Fibroblast of skin of back (primary cell): ENCODE results near the gene PKP3. TPM values are rescaled to one million over a fixed set of nuclear protein-coding genes. Genes with fewer than 3 reads are reported as not detected.
"Not testable (repeated sequence)": the region's sequence is repeated elsewhere in the genome, so short reads cannot be mapped to it uniquely, and the experiment has no call there.

Source experiments
- DNase-seq: peaks from one replicate; pipeline ENCODE4 v3.0.0-alpha.2; 2013
- polyA plus RNA-seq, 2 experiments: library from polyadenylated mRNA; unstranded; fragments of 120-200 nt; gene quantifications; one replicate each; pipeline ENCODE4 v1.2.1, GENCODE V29; 2013; ENCODE audit not compliant: insufficient read length in 2 of 2

Gene PKP3
- polyA plus RNA-seq (2013, experiment 1 of 2; ENCODE audit: insufficient read length): 1.9 TPM
- polyA plus RNA-seq (2013, experiment 2 of 2; ENCODE audit: insufficient read length): 1.3 TPM

- peak; percentile 73 for DNase-seq
Observed at GRCh38 chr11:394034-394857, at the start of gene PKP3. TSS of gene PKP3 (plus strand) at chr11:394209. CDS start at chr11:394293, 84 bp downstream.

GRCh38 chr11:344836-345578, 49.0 kb upstream of the PKP3 start:
- no peak for DNase-seq

GRCh38 chr11:346529-346928, 47.5 kb upstream of the PKP3 start:
- DNase-seq: no peak

GRCh38 chr11:349270-349954, 44.6 kb upstream of the PKP3 start:
- DNase-seq: not testable (repeated sequence)

DNA sequence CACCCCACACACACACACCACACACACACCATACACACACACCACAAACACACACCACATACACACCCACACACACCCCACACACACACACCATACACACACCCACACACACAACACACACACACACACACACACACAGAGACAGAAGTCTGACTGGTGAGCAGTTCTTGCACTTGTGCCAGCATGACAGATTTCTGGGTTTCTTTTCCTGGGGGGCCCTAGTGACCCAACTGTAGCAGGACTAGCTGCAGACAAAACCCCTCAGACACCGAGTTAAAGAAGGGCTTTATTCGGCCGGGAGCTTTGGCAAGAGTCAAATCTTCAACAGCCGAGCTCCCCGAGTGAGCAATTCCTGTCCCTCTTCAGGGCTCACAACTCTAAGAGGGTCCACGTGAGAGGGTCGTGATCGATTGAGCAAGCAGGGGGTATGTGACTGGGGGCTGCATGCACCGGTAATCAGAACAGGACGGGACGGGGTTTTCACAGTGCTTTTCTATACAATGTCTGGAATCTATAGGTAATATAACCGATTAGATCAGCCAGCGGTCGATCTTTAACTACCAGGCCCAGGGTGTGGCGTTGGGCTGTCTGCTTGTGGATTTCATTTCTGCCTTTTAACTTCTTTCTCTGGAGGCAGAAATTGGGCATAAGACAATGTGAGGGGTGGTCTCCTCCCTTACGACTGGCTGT, 43.8 kb upstream of the PKP3 start:
- DNase-seq: not testable (repeated sequence)

GRCh38 chr11:350723-351255, 43.2 kb upstream of the PKP3 start:
- DNase-seq: no peak

DNA sequence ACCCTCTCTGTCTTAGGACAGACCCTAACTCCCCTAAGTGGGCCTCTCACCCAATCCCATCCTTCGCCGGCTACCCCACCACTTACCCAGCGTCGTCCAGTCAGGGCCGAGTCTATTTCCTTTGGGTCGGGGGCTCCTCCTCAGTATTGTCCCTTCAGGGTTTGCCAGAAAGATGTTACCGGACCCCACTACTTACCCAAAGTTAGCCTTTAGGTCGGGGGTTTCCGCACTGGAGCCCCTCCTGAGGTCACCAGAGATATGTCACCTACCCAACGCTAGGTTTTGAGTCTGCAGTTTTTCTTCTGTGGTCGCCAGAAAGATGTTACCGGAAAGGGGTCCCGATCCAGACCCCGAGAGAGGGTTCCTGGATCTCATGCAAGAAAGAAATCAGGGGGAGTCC, 42.6 kb upstream of the PKP3 start:
- DNase-seq: no peak

DNA sequence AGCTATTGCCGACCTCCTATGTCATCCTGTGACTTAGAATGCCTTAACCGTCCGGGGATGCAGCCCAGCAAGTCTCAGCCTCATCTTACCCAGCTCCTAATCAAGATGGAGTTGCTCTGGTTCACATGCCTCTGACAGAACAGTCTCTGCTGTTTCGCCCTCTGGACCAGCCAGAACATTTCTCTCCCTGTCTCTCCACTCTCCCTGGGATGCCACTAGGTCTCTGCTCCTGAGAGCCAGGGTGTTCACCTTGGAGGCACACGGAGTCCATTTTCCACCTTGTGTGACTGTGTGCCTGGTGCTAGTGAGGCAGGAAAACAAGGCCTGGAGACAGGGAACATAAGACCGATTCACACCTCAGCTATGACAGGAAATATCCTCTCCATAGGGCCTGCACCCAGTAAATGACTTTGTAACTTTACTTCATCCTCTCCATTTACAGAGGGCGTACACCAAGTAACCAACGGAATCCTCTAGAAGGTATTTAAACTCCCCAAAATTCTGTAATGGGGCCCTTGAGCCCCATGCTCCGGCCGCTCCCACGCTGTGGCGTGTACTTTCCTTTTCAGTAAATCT, 41.5 kb upstream of the PKP3 start:
- no peak for DNase-seq

DNA sequence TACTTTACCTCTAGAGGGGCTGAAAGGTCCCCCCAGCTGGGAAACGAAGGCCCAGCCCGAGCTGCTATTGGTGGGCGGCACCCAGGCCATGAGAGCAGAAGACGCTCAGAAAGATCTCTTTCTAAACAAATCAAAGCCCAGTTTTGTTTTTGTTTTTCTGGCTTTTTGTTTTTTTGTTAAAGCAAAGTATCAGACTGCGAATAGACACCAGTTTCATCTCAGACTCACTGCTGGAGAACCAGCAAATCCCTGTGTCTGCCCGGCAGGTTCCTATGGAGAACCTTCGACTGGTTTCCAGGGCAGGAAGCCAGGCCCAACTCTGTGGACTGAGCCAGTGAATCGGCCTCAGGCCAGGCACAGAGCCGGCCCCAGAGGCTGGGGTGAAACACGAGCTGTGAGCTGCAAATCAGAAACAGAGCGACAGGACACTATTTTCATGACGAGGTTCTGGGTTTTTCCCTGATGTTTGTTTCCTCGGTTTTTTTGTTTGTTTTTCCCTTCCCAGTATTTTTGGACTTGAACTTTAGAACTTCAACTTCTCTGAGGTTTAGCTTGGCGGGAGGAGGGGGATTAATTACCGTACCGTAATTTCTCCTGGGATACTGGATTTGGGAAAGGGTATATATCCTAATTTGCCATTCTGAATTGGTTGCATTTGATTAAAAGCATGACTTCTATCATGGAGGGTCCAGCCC, 40.7 kb upstream of the PKP3 start:
- DNase-seq: peak; percentile 69

GRCh38 chr11:355581-356458, 38.2 kb upstream of the PKP3 start:
- DNase-seq: peak; percentile 95

DNA sequence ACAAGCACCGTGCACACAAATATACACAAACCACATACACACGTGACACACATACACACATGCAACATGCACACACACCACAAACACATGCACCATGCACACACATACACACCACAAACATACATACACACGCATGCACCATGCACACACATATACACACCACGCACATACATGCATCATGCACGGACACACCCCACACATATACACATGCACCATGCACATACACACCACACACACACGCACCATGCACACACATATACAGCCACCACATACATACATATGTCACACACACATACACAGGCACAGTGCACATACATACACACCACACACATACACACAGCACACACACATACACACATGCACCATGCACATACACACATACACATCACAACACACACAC, 37.4 kb upstream of the PKP3 start:
- no peak for DNase-seq

GRCh38 chr11:357582-357981, 36.4 kb upstream of the PKP3 start:
- DNase-seq: no peak

DNA sequence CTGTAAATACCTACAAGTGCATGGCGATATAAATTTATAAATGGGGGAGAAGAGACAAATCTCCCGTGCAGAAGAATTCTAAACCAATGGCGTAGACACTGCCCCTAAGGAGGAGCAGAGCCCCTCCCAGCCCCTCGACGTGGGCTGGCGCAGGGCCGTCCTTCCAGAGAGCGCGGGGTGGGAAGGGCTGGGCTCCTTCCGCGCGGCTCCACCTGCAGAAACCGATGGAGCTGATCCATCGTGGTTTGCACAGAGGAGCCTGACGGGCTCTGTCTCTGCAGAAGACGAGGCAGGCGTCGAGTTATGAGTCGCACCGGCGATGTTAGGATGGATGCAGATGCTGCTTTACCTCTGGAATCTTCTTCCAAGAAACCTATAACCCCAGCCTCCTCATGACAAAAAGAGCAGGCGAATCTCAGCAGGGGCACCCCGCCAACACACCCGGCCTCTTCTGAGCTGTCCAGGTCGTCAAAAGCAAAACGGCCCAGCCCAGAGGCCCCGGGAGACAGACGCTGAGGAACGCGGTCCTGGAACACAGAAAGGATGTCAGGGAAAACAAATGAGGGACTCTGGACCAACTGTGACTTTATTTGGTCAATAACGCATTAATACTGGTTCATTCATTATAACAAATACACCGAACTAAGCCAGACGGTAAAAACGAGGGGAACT, 35.7 kb upstream of the PKP3 start:
- DNase-seq: no peak

- DNase-seq: no peak
Observed at GRCh38 chr11:359181-359714, 34.8 kb upstream of the PKP3 start.

DNA sequence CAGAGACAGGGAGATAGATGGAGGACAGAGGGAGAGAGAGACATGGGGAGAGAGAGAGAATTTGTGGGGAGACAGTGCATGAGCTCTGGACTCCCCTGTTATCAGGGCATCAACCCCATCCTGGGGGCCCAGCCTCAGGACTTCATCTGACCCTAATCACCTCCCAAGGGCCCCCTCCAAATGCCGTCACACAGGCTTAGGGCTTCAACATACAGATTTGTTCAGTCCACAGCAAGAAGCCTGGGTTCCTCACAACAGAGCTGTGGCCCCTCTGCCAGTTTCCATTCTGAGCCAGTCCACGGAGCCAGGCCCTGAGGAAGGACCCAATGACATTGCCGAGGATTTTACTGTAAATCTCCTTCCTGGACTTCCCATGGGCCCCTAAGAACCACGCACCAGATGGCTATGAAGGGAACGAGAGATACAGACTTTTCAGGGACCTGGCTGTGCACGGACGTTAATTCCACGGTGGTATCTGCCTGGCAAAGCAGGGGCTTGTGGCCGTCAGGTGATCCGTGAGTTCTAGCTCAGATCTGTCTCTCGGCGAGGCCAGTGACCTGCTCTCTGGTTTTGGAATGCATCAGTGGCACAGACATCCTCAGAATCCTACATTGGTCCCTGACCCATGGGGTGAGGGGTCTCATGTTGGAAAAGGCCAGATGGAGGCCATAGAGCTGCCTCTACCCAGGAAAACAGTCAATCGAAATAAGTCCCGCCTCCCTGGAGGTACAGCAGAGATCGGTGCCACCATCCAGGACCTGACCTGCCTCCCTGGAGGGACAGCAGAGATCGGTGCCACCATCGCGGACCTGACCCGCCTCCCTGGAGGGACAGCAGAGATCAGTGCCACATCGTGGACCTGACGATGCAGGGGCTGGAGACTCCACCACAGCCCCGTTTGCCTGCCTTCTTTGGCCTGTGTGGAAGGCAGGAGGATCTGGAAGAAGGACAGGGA, 33.4 kb upstream of the PKP3 start:
- DNase-seq: no peak

DNA sequence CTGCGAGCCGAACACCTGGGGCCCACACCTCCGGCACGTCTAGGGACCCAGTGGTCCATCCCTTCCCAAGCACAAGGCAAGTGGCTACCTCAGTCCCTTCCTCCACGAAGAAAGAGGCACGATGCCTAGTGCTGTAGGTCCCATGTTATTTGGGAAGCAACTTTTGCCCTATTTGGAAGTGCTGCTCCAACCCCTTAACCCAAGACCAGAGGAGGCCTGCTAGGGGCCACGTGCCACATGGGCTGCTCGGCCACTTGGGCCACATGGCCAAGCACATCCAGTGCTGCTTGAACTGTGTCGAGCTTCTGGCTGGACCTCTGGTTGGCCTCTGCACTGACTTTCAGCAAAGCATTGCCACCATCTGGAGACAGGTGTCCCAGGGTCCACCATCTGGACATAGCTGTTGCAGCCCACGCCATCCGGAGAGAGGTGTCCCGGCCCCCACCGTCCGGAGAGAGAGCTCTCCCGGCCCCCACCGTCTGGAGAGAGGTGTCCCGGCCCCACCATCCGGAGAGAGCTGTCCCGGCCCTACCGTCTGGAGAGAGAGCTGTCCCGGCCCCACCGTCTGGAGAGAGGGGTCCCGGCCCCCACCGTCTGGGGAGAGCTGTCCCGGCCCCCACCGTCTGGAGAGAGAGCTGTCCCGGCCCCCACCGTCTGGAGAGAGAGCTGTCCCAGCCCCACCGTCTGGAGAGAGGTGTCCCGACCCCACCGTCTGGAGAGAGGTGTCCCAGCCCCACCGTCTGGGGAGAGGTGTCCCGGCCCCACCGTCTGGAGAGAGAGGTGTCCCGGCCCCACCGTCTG, 31.2 kb upstream of the PKP3 start:
- no peak for DNase-seq

DNA sequence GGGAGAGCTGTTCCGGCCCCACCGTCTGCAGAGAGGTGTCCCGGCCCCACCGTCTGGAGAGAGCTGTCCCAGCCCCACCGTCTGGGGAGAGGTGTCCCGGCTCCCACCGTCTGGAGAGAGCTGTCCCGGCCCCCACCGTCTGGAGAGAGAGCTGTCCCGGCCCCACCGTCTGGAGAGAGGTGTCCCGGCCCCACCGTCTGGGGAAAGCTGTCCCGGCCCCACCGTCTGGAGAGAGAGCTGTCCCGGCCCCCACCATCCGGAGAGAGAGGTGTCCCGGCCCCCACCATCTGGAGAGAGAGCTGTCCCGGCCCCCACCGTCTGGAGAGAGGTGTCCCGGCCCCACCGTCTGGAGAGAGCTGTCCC, 30.6 kb upstream of the PKP3 start:
- not testable (repeated sequence) for DNase-seq
